IMR-90 (cell line): ENCODE results near the gene EXOC2. TPM values are rescaled to one million over a fixed set of nuclear protein-coding genes. Genes with fewer than 3 reads are reported as not detected.

ENCODE experiments used
- ATAC-seq: fragments of 200-7000 bp; cut with Tn5 transposase; 2 replicates; pipeline ENCODE4 v1.9.1; 2020; ENCODE audit warnings: low read depth, mild to moderate bottlenecking, moderate library complexity
- BruUV-seq: library from RNA; stranded (reverse); fragments of 400-500 nt; replicated peaks from 2 replicates; lab custom pipeline; 2021; lab: Mats Ljungman, UMichigan
- CTCF ChIA-PET: fragments of 300-600 bp; formaldehyde crosslinking; extraction: SDS; loops from one replicate; lab custom pipeline; 2021; ENCODE audit warnings: antibody characterized with exemption; lab: Yijun Ruan, JAX
- POLR2A ChIA-PET: fragments of 300-600 bp; sonication (Branson Sonifier 250); formaldehyde crosslinking; loops from one replicate; lab custom pipeline; 2022; ENCODE audit warnings: antibody characterized with exemption; ENCODE audit not compliant: unreplicated experiment; lab: Charles Lee
- DNase-seq: peaks from one replicate; pipeline ENCODE4 v3.0.0; 2013
- H2AFZ ChIP-seq: replicated peaks from 2 replicates; pipeline ENCODE3; 2013; ENCODE audit warnings: low read length, mild to moderate bottlenecking; ENCODE audit not compliant: poor library complexity
- H2AK5ac ChIP-seq: 2 replicates; pipeline ENCODE4 v1.6.1; 2013; ENCODE audit warnings: low read depth, low read length, inconsistent platforms
- H2AK9ac ChIP-seq: replicated peaks from 2 replicates; pipeline ENCODE3; 2013; ENCODE audit warnings: mild to moderate bottlenecking, low read depth, low read length, moderate library complexity; ENCODE audit not compliant: poor library complexity
- H2BK120ac ChIP-seq: 2 replicates; pipeline ENCODE4 v1.6.1; 2013; ENCODE audit warnings: low read depth, low read length, inconsistent platforms
- H2BK15ac ChIP-seq: 3 replicates; pipeline ENCODE4 v1.6.1; 2013; ENCODE audit warnings: low read depth, low read length, inconsistent platforms
- H2BK20ac ChIP-seq: 2 replicates; pipeline ENCODE4 v1.6.1; 2013; ENCODE audit warnings: low read depth, mild to moderate bottlenecking, inconsistent platforms, low read length, moderate library complexity
- H2BK5ac ChIP-seq: 2 replicates; pipeline ENCODE4 v1.6.1; 2013; ENCODE audit warnings: mild to moderate bottlenecking, low read depth, low read length, inconsistent platforms; ENCODE audit not compliant: poor library complexity, severe bottlenecking
- H3K14ac ChIP-seq: replicated peaks from 2 replicates; pipeline ENCODE4 v1.6.1; 2013; ENCODE audit warnings: low read depth, low read length, inconsistent platforms
- H3K18ac ChIP-seq: 2 replicates; pipeline ENCODE4 v1.6.1; 2013; ENCODE audit warnings: low read depth, low read length, control low read depth
- H3K23ac ChIP-seq: 2 replicates; pipeline ENCODE4 v1.6.1; 2013; ENCODE audit warnings: low read depth, low read length, inconsistent platforms
- H3K27ac ChIP-seq: 2 replicates; pipeline ENCODE4 v1.5.1; 2013; ENCODE audit warnings: mild to moderate bottlenecking, control low read depth, low read length; ENCODE audit not compliant: insufficient read depth
- H3K27me3 ChIP-seq: 2 replicates; pipeline ENCODE4 v1.6.1; 2013; ENCODE audit warnings: low read length; ENCODE audit not compliant: control insufficient read depth, insufficient read depth
- H3K36me3 ChIP-seq: 2 replicates; pipeline ENCODE4 v1.6.1; 2013; ENCODE audit warnings: low read length, mixed read lengths; ENCODE audit not compliant: control insufficient read depth, insufficient read depth
- H3K4ac ChIP-seq: 2 replicates; pipeline ENCODE4 v1.6.1; 2013; ENCODE audit warnings: low read depth, low read length, inconsistent platforms
- H3K4me1 ChIP-seq: 2 replicates; pipeline ENCODE4 v1.6.1; 2013; ENCODE audit warnings: low read length, mixed read lengths; ENCODE audit not compliant: control insufficient read depth, insufficient read depth
- H3K4me2 ChIP-seq: 2 replicates; pipeline ENCODE4 v1.6.1; 2013; ENCODE audit warnings: low read depth, mild to moderate bottlenecking, control low read depth, low read length, moderate library complexity
- H3K4me3 ChIP-seq: 2 replicates; pipeline ENCODE4 v1.5.1; 2013; ENCODE audit warnings: low read depth, mild to moderate bottlenecking, control low read depth, low read length, moderate library complexity; ENCODE audit not compliant: insufficient read depth
- H3K56ac ChIP-seq: 2 replicates; pipeline ENCODE4 v1.6.1; 2013; ENCODE audit warnings: low read length, inconsistent platforms; ENCODE audit not compliant: insufficient read depth; ENCODE audit errors: extremely low read depth
- H3K79me1 ChIP-seq, 2 experiments: 2 replicates each; pipeline ENCODE4 v1.6.1; 2013; ENCODE audit warnings: low read length in 2 of 2, inconsistent platforms in 1 of 2, low read depth in 1 of 2
- H3K9ac ChIP-seq: 2 replicates; pipeline ENCODE4 v1.6.1; 2013; ENCODE audit warnings: low read depth, low read length, control low read depth
- H3K9me1 ChIP-seq: 2 replicates; pipeline ENCODE4 v1.6.1; 2013; ENCODE audit warnings: low read length, inconsistent platforms; ENCODE audit not compliant: insufficient read depth
- H3K9me3 ChIP-seq: 2 replicates; pipeline ENCODE4 v1.6.1; 2013; ENCODE audit warnings: low read length; ENCODE audit not compliant: control insufficient read depth, insufficient read depth
- H4K20me1 ChIP-seq: 2 replicates; pipeline ENCODE4 v1.6.1; 2013; ENCODE audit warnings: low read length, inconsistent platforms; ENCODE audit not compliant: insufficient read depth
- H4K5ac ChIP-seq: 2 replicates; pipeline ENCODE4 v1.6.1; 2013; ENCODE audit warnings: mild to moderate bottlenecking, low read depth, low read length, control low read depth
- H4K8ac ChIP-seq, 2 experiments: 2 replicates each; pipeline ENCODE4 v1.6.1; 2013; ENCODE audit warnings: low read depth in 2 of 2, low read length in 2 of 2, control low read depth in 1 of 2, inconsistent platforms in 1 of 2
- H4K91ac ChIP-seq: 2 replicates; pipeline ENCODE4 v1.6.1; 2013; ENCODE audit warnings: low read depth, low read length, inconsistent platforms; ENCODE audit not compliant: insufficient read depth
- CEBPB ChIP-seq: IDR thresholded peaks from 2 replicates; pipeline ENCODE4 v1.6.1; 2012; ENCODE audit warnings: low read depth, low read length, improper control_type of control experiment
- CHD1 ChIP-seq: IDR thresholded peaks from 2 replicates; pipeline ENCODE4 v1.6.1; 2012; ENCODE audit warnings: low read depth, low read length, improper control_type of control experiment
- FOS ChIP-seq: fragments of 150-350 bp; IDR thresholded peaks from 2 replicates; pipeline ENCODE4 v1.6.1; 2016; ENCODE audit warnings: low read depth, low read length
- MAFK ChIP-seq: IDR thresholded peaks from 2 replicates; pipeline ENCODE4 v1.6.1; 2012; ENCODE audit warnings: low read depth, low read length, improper control_type of control experiment
- MAZ ChIP-seq: IDR thresholded peaks from 2 replicates; pipeline ENCODE4 v1.6.1; 2012; ENCODE audit warnings: low read depth, mild to moderate bottlenecking, low read length, improper control_type of control experiment, moderate library complexity, borderline replicate concordance
- MXI1 ChIP-seq: IDR thresholded peaks from 2 replicates; pipeline ENCODE4 v1.6.1; 2012; ENCODE audit warnings: low read depth, mild to moderate bottlenecking, low read length, moderate library complexity, borderline replicate concordance
- NFE2L2 ChIP-seq: fragments of 150-350 bp; IDR thresholded peaks from 2 replicates; pipeline ENCODE4 v1.6.1; 2016; ENCODE audit warnings: low read depth, mild to moderate bottlenecking, low read length
- POLR2A ChIP-seq: IDR thresholded peaks from 2 replicates; pipeline ENCODE4 v1.6.1; 2012; ENCODE audit warnings: mild to moderate bottlenecking, low read depth, low read length
- RAD21 ChIP-seq: IDR thresholded peaks from 2 replicates; pipeline ENCODE4 v1.6.1; 2012; ENCODE audit warnings: low read length, improper control_type of control experiment
- RCOR1 ChIP-seq: IDR thresholded peaks from 2 replicates; pipeline ENCODE4 v1.6.1; 2012; ENCODE audit warnings: mild to moderate bottlenecking, low read length, improper control_type of control experiment; ENCODE audit not compliant: insufficient replicate concordance
- RFX5 ChIP-seq: IDR thresholded peaks from 2 replicates; pipeline ENCODE4 v1.8.0; 2012; ENCODE audit warnings: low read depth, mild to moderate bottlenecking, low read length, moderate library complexity
- WGBS, 2 experiments: methylation state at CpG; one replicate each; pipeline versions ENCODE4 v1.1.5 to v1.1.7; 2013; ENCODE audit warnings: missing lambda C conversion rate in 2 of 2; ENCODE audit not compliant: insufficient read length in 1 of 2; ENCODE audit errors: extremely low coverage in 2 of 2; 5-methylcytosine and 5-hydroxymethylcytosine counted together
- dilution Hi-C: fragments of 300-500 bp; cut with HindIII; formaldehyde crosslinking; loops from one replicate; pipeline ENCODE4 v1.14.3; 2018; ENCODE audit warnings: low sequenced_read_pairs; ENCODE audit not compliant: unreplicated experiment
- in situ Hi-C: fragments of 300-500 bp; cut with MboI; formaldehyde crosslinking; loops from 3 replicates; pipeline ENCODE4 v1.14.3; 2019; ENCODE audit warnings: low sequenced_read_pairs, inconsistent platforms, mixed read lengths
- intact Hi-C: fragments of 100-400 bp; cut with micrococcal nuclease; formaldehyde crosslinking; loops from 2 replicates; pipeline ENCODE4 v1.10.0; 2022
- polyA plus RNA-seq, 3 experiments: library from polyadenylated mRNA; depleted of rRNA; stranded (reverse); fragments of >200 nt; gene quantifications; 2 replicates each; pipeline ENCODE4 v1.2.3, GENCODE V29; 2012; ENCODE audit warnings: low replicate concordance in 1 of 3
- total RNA-seq: library from RNA; depleted of rRNA; stranded (reverse); fragments of >200 nt; gene quantifications from 2 replicates; pipeline ENCODE4 v1.2.3, GENCODE V29; 2012
- TF ChIP-seq, protein P1 (sequence below): fragments of 150-350 bp; IDR thresholded peaks from 2 replicates; pipeline ENCODE4 v1.6.1; 2016; ENCODE audit warnings: low read depth, mild to moderate bottlenecking, low read length, moderate library complexity, borderline replicate concordance
- TF ChIP-seq, protein P2 (sequence below): fragments of 150-350 bp; IDR thresholded peaks from 2 replicates; pipeline ENCODE4 v1.6.1; 2017; ENCODE audit warnings: mild to moderate bottlenecking, antibody characterized with exemption, low read length, low read depth
- TF ChIP-seq, protein P3 (sequence below): conservative IDR thresholded peaks from 2 replicates; pipeline ENCODE4 v1.5.1; 2012; ENCODE audit warnings: mild to moderate bottlenecking, low read depth, low read length, improper control_type of control experiment

The EXOC2 gene
- total and polyA plus RNA-seq, 2 of the 4 experiments (the other 2 are of a cell fraction), result 13.1 to 37.3 TPM

DNA sequence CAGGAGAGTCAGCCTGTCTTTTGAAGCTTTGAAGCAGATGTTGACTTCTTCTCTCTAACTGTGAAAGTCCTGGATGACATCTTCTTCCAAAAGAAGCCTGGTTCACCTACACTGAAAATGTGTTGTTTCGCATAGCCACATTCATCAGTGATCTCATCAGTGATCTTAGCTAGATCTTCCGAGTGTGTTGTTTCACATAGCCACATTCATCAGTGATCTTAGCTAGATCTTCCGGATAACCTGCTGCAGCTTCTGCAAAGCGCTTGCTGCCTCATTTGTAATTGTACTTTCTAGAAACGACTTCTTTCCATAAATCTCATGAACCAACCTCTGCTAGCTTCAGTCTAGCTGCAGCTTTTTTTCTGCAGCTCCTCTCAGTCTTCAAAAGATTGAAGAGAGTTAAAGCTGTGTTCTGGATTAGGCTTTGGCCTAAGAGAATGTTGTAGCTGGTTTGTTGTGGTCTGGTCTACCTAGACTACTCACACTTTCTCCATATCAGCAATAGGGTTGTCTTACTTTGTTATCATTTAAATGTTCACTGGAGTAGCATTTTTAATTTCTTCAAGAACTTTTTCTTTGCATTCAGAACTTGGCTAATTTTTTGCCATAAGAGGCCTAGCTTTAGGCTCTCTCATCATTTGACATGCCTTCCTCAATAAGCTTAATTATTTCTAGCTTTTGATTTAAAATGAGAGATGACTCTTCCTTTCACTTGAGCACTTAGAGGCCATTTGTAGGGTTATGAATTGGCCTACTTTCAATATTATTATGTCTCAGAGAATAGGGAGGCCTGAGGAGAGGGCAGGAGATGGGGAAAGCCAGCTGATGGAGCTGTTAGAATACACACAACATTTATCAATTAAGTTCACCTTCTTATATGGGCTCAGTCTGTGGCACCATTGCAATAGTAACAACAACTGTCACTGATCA is 48.7 kb upstream of the EXOC2 start:
- 94% methylated on average over 2 of the region's 5 CpGs; no CpG with 5 or more reads in 1 of the 2 experiments for WGBS, 2 experiments
- CTCF ChIA-PET, result interaction anchor here (0.8 to 1.3 kb wide), 2 partner anchors 20 to 67 kb away, joined by 3 read pairs; no protein-coding TSS in a partner anchor

More for the DNA sequence above, 48.7 kb upstream of the EXOC2 start:
- no peak overlapping the region for H2AK5ac ChIP-seq
- H3K4me2 ChIP-seq, result no peak overlapping the region
- no peak overlapping the region for H3K27ac ChIP-seq
- POLR2A ChIA-PET, result interaction anchor here (0.5 kb wide), 1 partner anchor 12 kb away, joined by 3 read pairs; no protein-coding TSS in a partner anchor
- no peak overlapping the region for H3K9ac ChIP-seq
- H3K27me3 ChIP-seq, result peaks cover 5% of the 10 kb centered on the region; the same call in 1 of the 2 replicates
- H2BK20ac ChIP-seq, result no peak overlapping the region
- H3K14ac ChIP-seq, result no peak overlapping the region
- no TSS peak for BruUV-seq
- no peak overlapping the region for H2BK5ac ChIP-seq
- H2BK120ac ChIP-seq, result no peak overlapping the region
- H3K4ac ChIP-seq, result no peak overlapping the region
- no peak overlapping the region for H4K8ac ChIP-seq
- no peak overlapping the region for H3K4me3 ChIP-seq
- dilution Hi-C loops (no loop called here), intact Hi-C loops (no loop called here), in situ Hi-C loops (no loop called here)
- no peak overlapping the region for H3K18ac ChIP-seq
- H3K4me1 ChIP-seq, result no peaks in the 10 kb centered on the region
- H3K9me1 ChIP-seq, result no peaks in the 10 kb centered on the region
- H3K9me3 ChIP-seq, result no peaks in the 10 kb centered on the region
- DNase-seq (no peak), ATAC-seq (no peak)
- no peak overlapping the region for H2AK9ac ChIP-seq
- H4K91ac ChIP-seq, result no peak overlapping the region
- H2BK15ac ChIP-seq, result no peak overlapping the region
- H2AFZ ChIP-seq, result no peak overlapping the region
- H3K56ac ChIP-seq, result no peak overlapping the region
- no peaks in the 10 kb centered on the region for H3K36me3 ChIP-seq
- TF ChIP-seq, protein P1, sequence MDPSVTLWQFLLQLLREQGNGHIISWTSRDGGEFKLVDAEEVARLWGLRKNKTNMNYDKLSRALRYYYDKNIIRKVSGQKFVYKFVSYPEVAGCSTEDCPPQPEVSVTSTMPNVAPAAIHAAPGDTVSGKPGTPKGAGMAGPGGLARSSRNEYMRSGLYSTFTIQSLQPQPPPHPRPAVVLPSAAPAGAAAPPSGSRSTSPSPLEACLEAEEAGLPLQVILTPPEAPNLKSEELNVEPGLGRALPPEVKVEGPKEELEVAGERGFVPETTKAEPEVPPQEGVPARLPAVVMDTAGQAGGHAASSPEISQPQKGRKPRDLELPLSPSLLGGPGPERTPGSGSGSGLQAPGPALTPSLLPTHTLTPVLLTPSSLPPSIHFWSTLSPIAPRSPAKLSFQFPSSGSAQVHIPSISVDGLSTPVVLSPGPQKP, result no peak
- TF ChIP-seq NFE2L2 (no peak), RFX5 (no peak), MAFK (no peak), POLR2A (no peak), CHD1 (no peak), FOS (no peak), RCOR1 (no peak), MAZ (no peak), RAD21 (no peak), CEBPB (no peak), MXI1 (no peak)
- TF ChIP-seq, protein P2, sequence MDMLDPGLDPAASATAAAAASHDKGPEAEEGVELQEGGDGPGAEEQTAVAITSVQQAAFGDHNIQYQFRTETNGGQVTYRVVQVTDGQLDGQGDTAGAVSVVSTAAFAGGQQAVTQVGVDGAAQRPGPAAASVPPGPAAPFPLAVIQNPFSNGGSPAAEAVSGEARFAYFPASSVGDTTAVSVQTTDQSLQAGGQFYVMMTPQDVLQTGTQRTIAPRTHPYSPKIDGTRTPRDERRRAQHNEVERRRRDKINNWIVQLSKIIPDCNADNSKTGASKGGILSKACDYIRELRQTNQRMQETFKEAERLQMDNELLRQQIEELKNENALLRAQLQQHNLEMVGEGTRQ, result no peak
- TF ChIP-seq, protein P3, sequence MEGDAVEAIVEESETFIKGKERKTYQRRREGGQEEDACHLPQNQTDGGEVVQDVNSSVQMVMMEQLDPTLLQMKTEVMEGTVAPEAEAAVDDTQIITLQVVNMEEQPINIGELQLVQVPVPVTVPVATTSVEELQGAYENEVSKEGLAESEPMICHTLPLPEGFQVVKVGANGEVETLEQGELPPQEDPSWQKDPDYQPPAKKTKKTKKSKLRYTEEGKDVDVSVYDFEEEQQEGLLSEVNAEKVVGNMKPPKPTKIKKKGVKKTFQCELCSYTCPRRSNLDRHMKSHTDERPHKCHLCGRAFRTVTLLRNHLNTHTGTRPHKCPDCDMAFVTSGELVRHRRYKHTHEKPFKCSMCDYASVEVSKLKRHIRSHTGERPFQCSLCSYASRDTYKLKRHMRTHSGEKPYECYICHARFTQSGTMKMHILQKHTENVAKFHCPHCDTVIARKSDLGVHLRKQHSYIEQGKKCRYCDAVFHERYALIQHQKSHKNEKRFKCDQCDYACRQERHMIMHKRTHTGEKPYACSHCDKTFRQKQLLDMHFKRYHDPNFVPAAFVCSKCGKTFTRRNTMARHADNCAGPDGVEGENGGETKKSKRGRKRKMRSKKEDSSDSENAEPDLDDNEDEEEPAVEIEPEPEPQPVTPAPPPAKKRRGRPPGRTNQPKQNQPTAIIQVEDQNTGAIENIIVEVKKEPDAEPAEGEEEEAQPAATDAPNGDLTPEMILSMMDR, result no peak
- H3K23ac ChIP-seq, result no peak overlapping the region
- H3K79me1 ChIP-seq, result no peaks in the 10 kb centered on the region
- H4K20me1 ChIP-seq, result no peaks in the 10 kb centered on the region
- no peak overlapping the region for H4K5ac ChIP-seq
